ENCODE data around the gene LIN7A.

Gene LIN7A

GRCh38 chr12:80937391-80938238 lies at the start of gene LIN7A:
Gene LIN7A, minus strand, starts transcription at chr12:80937934. Its CDS starts 212 bp downstream, at chr12:80937722.
- peak in 1 of 2 experiments; percentile 11 for DNase-seq

- no peak for DNase-seq
Observed at GRCh38 chr12:80986224-80986623, 48.5 kb upstream of the LIN7A start.

GRCh38 chr12:80979816-80980215 lies 42.1 kb upstream of the LIN7A start:
- no peak for DNase-seq

- no peak for DNase-seq
Observed at GRCh38 chr12:80979251-80979650, 41.5 kb upstream of the LIN7A start.

- DNase-seq = no peak
Observed at GRCh38 chr12:80977346-80977745, 39.6 kb upstream of the LIN7A start.

- DNase-seq = no peak
Observed at GRCh38 chr12:80968326-80968725, 30.6 kb upstream of the LIN7A start.

GRCh38 chr12:80967565-80967964 lies 29.8 kb upstream of the LIN7A start:
- no peak for DNase-seq

- no peak for DNase-seq
Observed at GRCh38 chr12:80966001-80966400, 28.3 kb upstream of the LIN7A start.

- no peak for DNase-seq
Observed at GRCh38 chr12:80958162-80958561, 20.4 kb upstream of the LIN7A start.

- DNase-seq = no peak
Observed at GRCh38 chr12:80954857-80955520, 17.3 kb upstream of the LIN7A start.

GRCh38 chr12:80952443-80952842 lies 14.7 kb upstream of the LIN7A start:
- no peak for DNase-seq

- no peak for DNase-seq
Observed at GRCh38 chr12:80946591-80946990, 8.9 kb upstream of the LIN7A start.

GRCh38 chr12:80943338-80943737 lies 5.6 kb upstream of the LIN7A start:
- DNase-seq = no peak

GRCh38 chr12:80941916-80942315 lies 4.2 kb upstream of the LIN7A start:
- DNase-seq = no peak

GRCh38 chr12:80939231-80939950 lies 1.7 kb upstream of the LIN7A start:
- DNase-seq = no peak

- DNase-seq = no peak
Observed at GRCh38 chr12:80938397-80938796, 663 bp upstream of the LIN7A start.

GRCh38 chr12:80936642-80937390 lies 918 bp downstream of the LIN7A start:
- peak in 1 of 2 experiments; percentile 15 for DNase-seq

- DNase-seq = no peak
Observed at GRCh38 chr12:80936353-80936641, 1.4 kb downstream of the LIN7A start.

GRCh38 chr12:80935111-80935510 lies 2.6 kb downstream of the LIN7A start:
- no peak for DNase-seq

- DNase-seq = no peak
Observed at GRCh38 chr12:80925983-80926382, 11.8 kb downstream of the LIN7A start.

- no peak for DNase-seq
Observed at GRCh38 chr12:80925237-80925636, 12.5 kb downstream of the LIN7A start.

GRCh38 chr12:80924437-80924836 lies 13.3 kb downstream of the LIN7A start:
- DNase-seq = no peak

- DNase-seq = no peak
Observed at GRCh38 chr12:80920006-80920405, 17.7 kb downstream of the LIN7A start.

Data from activated T-cell treated with anti-CD3 and anti-CD28 coated beads, Interleukin-2, amount 50 U/mL, for 48 hours (primary cell).